ENCODE results near the gene OR10X1. TPM values are rescaled to one million over a fixed set of nuclear protein-coding genes. Genes with fewer than 3 reads are reported as not detected.

OR10X1 gene, protein sequence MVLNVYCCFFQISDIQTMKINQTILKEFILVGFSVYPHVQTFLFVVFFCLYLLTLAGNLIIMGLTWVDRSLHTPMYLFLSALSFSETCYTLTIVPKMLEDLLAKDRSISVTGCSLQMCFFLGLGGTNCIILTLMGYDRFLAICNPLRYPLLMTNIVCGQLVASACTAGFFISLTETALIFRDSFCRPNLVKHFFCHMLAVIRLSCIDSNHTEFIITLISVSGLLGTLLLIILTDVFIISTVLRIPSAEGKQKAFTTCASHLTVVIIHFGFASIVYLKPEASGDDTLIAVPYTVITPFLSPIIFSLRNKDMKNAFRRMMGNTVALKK
- not detected for polyA plus RNA-seq (ENCODE audit: insufficient read length in 3 of 3)

DNA sequence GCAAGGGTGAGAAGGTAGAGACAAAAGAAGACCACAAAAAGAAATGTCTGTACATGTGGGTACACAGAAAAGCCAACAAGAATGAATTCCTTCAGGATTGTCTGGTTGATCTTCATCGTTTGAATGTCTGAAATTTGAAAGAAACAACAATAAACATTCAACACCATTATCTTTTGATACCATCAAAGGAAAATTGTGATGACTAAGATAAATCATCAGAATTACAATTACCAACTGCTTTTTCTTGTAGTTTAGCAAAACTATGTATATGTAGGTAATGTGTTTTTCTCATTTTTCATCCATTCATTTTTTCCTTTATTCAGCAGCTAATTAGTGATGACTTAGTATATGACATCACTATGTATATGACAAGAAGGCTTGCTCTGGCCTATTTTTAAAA is at the start of gene OR10X1:
Gene OR10X1 (minus strand): TSS at position 167 of the 400 bp plus-strand sequence. CDS start 0 bp downstream, at position 167.
- DNase-seq (ENCODE audit: low read depth in 3 of 3, low spot score in 2 of 3) = no peak

DNA sequence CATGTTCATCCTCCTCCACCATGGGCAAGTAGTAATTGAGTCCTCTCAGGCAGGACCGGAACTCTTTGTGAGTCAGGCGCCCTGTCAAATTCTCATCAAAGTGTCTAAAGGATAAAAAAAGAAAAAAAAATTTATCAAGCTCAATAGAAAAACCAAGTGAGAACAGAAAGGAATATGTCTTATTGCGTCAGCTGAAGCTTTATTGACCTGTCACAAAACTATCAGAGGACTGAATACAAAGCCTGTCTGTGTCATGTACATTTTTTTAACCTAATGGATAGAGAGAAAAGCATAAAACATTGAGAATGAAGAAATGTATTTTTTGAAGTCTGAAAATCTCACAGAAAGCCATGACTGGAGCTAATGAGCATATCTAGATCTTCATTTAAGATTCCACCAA is 34.1 kb upstream of the OR10X1 start:
- no peak for DNase-seq (ENCODE audit: low read depth in 3 of 3, low spot score in 2 of 3)

DNA sequence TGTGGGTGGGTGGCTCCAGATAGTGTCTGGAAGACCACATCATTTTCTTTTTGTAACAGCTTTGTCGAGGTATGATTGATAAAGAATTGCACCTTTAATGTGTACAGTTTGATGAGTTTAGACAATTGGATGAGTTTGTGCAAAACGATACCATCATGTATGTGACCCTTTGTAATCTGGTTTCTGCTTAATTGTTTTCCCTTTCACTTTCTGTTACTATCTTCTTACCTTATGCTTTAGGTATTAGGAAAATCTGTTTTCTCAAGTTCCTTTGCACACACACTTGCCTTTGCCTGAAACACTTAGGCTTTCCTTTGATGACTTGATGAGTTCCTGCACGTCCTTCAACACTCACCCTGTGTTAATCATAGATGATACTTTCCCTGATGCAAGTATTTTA is 32.2 kb upstream of the OR10X1 start:
- no peak for DNase-seq (ENCODE audit: low read depth in 3 of 3, low spot score in 2 of 3)

DNA sequence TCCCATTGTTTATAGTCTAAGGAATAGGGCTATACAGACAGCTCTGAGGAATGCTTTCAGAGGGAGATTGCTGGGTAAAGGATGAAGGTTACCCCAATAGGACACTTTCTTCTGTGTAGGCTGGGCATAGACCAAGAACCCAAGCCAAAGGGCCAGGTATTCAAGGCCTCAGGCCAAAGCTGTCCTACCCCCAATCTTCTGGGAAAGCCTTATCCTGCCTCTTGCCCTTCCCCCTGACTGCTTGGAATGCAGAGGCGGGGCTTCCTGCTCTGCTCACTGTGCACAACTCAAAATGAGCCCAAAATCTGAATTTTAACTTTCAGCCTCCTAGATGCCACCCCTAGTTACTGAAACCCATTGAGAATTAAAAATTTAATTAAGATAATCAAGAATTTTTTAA is 27.6 kb upstream of the OR10X1 start:
- no peak for DNase-seq (ENCODE audit: low read depth in 3 of 3, low spot score in 2 of 3)

DNA sequence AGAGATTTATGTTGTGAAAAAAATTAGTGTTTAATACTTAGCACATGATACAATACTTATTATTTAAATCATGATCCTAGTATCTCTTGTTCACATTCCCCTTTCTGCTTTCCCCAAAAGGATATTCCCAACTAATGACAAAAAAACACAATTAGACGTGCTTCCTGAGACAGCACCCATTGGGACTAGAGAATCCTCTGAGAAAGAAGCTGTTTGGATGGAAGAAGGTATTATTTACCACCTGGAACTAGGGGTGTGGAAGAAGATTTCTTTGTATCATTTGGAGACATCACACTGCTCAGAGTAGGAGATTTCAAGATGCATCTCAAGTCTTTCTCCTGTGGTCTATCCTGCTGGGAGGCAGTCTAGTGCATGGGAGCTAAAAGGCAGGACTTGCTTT is 25.3 kb upstream of the OR10X1 start, which contains the start of gene OR10Z1:
Gene OR10Z1 (plus strand): TSS at position 301 of the 400 bp plus-strand sequence. CDS start 1,171 bp downstream, outside the sequence.
- no peak for DNase-seq (ENCODE audit: low read depth in 3 of 3, low spot score in 2 of 3)

DNA sequence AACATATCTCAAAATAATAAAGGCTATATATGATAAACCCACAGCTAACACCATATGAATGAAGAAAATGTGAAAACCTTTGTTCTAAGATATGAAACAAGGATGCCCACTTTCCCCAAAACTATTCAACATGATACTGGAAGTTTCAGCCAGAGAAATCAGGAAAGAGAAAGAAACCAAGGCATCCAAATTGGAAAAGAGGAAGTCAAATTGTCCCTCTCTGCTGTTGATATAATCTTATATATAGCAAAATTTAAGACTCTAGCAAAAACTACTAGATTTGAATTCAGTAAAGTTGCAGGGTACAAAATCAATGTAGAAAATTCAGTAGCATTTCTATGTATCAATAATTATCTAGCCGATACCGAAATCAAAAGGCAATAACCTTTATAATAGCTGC is 21.0 kb upstream of the OR10X1 start:
- DNase-seq (ENCODE audit: low read depth in 3 of 3, low spot score in 2 of 3) = no peak

DNA sequence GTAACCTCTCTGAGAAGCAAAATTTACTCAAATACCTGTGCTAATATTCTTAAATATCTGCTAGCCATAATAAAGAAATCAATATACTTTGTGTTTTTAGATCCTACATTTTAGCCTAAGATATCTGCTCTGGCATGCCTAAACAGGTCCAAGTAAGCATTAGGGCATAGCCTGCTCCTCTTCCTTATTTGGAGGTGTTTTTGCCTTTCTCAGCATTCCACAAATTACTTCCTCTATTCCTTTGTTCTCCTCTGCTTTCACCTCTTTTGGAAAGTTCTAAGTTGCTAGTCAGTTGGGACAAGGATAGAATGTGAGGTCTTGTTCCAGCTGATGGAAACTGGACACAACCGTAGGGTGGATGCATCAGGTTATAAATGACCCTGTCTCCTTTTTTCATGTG is 7.2 kb upstream of the OR10X1 start:
- no peak for DNase-seq (ENCODE audit: low read depth in 3 of 3, low spot score in 2 of 3)

DNA sequence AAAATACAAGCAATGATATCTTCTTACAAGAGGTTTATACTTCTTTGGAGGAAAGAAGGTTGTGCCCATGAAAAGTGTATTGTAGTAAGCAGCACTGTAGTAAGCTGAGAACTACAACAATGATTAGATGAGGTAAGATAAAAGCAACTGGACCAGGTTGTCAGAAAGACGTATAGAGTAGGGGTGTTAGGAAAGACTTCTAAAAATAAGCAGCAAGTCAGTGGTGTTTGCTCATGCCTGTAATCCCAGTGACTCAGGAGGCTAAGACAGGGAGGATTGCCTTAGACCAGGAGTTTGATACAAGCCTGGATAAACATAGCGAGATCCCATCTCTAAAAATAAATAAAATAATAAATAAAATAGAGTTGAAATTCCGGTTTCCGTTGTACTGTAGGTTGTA is 4.3 kb upstream of the OR10X1 start:
- no peak for DNase-seq (ENCODE audit: low read depth in 3 of 3, low spot score in 2 of 3)

DNA sequence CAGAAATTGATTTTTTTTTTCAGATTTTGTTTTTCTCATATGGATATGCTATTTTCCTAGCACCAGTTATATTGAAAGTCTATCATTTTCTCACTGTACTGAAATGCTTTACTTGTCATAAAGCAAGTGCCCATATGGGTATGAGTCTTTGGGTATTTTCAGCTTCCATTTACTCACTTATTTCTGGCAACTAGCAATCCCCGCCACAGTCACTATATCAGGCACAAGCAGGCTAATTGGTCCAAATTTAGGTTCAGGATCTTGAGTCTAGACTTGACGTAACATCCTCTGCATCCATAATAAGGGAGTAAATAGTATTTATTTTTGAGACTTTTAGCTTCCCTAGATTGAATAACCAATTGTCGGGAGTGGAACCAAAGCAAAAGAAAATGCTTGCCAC is 2.1 kb downstream of the OR10X1 start:
- no peak for DNase-seq (ENCODE audit: low read depth in 3 of 3, low spot score in 2 of 3)

DNA sequence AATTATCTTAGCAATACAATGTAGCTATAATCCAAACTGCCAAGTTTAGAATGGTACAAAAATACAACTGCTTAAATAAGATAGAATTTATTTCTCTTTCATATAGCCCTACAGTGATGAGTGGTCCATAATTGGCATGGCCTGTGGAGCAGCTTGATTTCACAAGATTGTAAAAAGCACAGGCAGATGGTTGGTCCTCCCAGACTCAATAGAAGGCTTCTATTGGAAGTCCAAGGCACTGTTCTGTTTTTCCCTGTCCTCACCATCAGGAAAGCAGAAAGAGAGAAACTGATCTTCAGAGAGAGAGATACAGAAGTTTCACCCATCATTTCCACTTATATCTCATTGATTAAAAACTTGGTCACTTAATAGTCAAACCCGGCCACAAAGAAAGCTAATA is 7.5 kb downstream of the OR10X1 start:
- DNase-seq (ENCODE audit: low read depth in 3 of 3, low spot score in 2 of 3) = no peak

DNA sequence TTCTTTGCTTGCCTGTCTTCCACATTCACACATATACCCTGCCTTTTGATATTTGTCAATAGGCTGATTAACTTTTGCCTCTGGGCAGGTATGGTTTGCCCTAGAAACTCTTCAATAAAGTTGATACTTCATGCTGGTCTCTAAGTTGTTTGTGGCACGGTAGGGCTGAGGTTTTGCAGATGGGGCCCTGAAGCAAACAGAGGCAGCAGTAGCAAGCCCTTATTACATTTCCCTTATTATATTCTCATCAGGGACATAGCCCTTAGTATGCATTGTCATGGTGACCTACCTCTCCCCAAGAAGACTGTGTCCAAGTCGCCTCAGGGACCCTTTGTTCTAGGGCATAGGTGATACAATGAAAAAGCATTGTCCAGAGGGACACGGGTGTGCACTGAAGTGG is 9.2 kb downstream of the OR10X1 start, which contains the start of gene OR6P1:
Gene OR6P1 (minus strand): TSS at position 101 of the 400 bp plus-strand sequence. CDS start 6,976 bp downstream, outside the sequence.
- DNase-seq (ENCODE audit: low read depth in 3 of 3, low spot score in 2 of 3) = no peak

DNA sequence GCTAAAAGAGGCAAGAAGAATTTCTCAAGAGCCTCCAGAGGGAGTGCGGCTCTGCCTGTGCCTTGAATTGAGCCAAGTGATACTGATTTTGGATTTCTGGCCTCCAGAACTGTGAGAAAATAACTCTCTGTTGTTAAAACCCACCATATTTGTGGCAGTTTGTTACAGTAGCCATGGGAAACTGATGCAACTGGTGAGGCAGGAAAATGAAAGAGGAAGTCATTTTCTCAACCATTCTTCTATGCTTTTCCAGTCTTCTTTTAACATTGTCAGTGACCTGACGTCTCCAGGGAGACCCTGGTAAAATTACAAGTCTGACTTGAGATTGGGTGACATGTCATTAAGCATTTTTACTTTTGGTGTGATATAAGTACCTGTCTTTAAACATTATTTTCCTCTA is 15.1 kb downstream of the OR10X1 start:
- no peak for DNase-seq (ENCODE audit: low read depth in 3 of 3, low spot score in 2 of 3)

DNA sequence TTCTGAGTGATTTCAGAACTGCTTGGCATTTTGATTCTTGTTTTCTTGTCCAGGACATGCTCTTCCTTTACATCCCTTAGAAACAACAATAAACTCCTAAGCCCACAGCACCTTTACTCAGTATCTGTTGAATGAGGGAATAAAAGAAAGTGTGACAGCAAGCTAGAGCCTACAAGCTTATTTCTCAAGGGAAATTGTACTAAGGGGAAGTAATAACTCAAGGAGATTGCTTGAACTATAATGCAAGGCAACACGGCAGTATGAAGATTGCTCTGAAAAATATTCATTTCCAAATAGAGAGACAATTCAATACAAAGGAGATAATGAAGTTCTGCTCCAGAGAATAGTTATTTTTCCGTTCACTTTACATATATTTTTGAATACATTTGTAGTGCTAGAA is 15.8 kb downstream of the OR10X1 start:
- no peak for DNase-seq (ENCODE audit: low read depth in 3 of 3, low spot score in 2 of 3)

DNA sequence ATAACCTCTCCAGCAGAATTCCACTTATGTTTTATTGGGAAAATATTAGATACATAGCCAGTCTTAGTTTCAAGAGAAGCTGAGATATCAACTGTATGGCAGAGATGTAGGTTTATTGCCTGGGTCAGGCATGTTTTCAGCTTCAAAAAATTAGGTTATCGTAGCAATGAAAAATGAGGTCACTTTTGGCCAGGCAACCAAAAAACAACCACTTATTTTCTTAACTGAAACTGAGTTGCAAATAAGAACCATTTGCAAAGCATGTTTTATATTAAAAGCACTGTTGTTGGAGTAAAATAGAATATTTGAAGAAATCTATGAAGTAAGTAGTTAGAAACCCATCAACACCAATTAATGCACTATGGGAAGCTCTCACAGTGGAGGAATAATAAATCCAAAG is 20.0 kb downstream of the OR10X1 start:
- no peak for DNase-seq (ENCODE audit: low read depth in 3 of 3, low spot score in 2 of 3)

DNA sequence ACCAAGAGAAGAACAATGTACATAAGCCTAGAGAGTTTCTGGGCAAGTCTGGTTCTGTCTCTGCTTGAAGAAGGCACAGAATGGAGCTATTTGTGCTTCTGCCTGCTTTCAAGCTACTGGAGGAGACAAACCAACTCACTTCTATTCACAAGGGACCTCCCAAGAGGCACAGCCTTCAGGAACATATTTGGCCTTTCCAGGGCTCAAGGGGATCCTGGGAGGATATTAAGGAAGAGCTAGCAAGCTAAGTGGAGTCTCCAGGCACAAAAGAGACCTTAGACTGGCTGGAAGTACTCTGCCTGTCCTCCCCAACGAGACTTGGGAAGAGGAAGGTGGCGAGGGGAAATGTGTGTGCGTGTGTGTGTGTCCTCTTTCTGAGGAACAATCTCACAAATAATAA is 25.3 kb downstream of the OR10X1 start, which contains the start of gene OR6Y1:
Gene OR6Y1 (minus strand): TSS at position 54 of the 400 bp plus-strand sequence. CDS start 6,300 bp downstream, outside the sequence.
- DNase-seq (ENCODE audit: low read depth in 3 of 3, low spot score in 2 of 3) = no peak

DNA sequence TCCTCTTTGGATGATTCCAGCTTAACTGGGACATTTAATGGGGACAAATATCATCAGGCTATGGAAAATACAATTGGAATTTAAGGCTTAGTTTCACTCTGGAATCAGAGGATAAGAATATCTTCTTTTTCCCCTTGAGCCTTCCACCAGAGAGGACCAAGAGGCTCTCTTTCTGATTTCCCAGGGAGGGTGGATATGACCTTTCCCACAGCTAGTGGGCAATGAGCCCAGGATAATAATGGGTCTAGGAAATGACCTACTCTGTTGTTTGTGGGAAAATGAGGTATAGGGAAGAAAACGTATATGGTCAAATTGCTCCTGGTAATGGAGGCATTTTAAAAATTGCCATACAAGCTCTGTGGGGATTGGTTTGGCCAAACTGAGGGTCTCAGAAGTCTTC is 27.4 kb downstream of the OR10X1 start:
- no peak for DNase-seq (ENCODE audit: low read depth in 3 of 3, low spot score in 2 of 3)

DNA sequence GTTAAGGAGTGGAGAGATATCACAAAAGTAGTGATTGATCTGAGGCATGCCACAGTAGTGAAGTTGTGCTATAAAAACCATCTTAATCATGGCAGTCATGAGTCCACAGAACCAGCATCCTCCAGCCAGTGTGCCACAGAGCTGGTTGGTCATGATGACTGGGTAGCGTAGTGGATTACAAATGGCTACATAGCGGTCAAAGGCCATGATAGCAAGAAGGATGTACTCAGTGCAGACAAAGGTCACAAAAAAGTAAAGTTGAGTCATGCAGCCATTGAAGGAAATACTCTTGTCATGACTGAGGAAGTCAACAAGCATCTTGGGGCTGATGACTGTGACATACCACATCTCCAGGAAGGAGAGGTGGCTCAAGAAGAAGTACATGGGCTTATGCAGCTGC is 32.2 kb downstream of the OR10X1 start:
- DNase-seq (ENCODE audit: low read depth in 3 of 3, low spot score in 2 of 3) = no peak

DNA sequence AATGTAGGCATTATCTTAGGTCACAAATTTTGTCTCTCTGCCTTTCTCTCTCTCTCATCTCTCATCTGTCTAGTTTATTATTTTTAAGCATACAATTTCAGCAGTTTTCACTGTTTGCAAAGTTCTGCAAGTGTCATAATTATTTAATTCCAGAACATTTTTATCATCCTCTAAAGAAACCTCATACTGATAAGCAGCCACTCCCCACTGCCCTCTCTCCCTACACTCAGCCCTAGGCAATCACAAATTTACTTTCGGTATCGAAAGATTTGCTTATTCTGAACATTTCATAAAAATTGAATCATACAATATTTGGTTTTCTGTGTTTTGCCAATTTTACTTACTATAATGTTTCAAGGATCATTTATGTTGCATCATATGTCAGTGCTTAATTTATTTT is 42.1 kb downstream of the OR10X1 start:
- no peak for DNase-seq (ENCODE audit: low read depth in 3 of 3, low spot score in 2 of 3)

DNA sequence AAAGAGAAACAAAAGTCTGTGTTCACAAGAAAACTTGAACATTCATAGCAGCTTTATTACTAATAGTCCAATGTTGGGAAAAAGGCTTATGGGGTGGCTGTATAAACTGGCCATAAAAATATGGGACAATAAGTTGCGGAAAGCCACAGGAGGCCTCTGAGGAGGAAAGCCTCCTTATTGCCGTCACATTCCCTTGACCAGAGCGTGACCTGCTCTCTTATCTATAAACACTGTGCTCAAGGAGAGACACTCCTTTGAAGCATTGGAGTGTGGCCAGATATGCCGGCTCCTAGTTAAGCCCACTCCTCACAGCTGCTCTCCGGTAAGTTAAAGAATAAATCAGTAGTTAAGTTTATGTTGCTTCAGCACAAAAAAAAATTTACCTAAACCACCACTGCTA is 45.2 kb downstream of the OR10X1 start:
- no peak for DNase-seq (ENCODE audit: low read depth in 3 of 3, low spot score in 2 of 3)

All from right renal cortex interstitium (tissue), 3 donors.